ENCODE data around the gene SH3GL2.

The SH3GL2 gene

DNA sequence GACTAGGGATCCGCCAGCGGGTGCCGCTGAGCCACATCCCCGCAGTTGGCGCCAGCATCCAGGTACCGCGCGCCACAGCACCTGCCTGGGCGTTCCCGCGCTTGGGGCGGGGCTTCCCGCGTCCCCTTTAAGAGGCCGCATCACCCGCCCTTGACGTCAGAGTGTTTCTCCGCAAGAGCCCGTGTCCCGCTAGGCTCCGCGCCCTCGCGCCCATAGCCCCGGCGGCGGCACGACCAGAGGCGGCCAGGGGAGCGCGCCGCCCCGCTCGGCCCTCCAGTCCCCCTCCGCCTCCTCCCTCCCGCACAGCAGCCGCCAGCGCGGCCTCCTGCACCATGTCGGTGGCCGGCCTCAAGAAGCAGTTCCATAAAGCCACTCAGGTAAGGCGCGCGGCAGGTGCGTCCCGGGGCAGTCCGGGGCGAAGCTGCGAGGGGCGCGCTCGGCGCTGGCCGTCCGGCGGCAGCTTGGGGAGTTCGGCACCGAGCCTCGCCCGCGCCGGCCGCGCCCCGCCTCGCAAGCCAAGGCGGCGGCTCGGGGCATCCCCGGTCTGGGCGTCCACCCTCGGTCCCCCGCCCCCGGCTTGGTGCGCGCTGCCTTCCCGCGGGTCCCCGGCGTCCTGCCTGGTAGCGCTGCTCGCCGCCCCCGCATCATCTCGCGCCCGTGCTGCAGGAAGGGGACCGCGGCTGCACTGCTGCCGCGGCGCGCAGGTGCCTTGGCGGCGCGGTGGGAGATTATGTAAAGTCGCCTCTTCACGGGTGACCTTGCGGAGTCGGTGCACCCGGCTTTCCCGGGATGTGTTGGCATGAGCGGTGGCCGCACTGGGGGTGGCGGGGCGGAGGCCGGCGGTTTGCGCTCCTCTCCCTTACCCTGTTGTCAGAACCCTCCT, at the start of gene SH3GL2:
TSS of gene SH3GL2 (plus strand) at position 156 of the 883 bp plus-strand sequence.
- no peak for DNase-seq (ENCODE audit: low read depth in 2 of 2)

DNA sequence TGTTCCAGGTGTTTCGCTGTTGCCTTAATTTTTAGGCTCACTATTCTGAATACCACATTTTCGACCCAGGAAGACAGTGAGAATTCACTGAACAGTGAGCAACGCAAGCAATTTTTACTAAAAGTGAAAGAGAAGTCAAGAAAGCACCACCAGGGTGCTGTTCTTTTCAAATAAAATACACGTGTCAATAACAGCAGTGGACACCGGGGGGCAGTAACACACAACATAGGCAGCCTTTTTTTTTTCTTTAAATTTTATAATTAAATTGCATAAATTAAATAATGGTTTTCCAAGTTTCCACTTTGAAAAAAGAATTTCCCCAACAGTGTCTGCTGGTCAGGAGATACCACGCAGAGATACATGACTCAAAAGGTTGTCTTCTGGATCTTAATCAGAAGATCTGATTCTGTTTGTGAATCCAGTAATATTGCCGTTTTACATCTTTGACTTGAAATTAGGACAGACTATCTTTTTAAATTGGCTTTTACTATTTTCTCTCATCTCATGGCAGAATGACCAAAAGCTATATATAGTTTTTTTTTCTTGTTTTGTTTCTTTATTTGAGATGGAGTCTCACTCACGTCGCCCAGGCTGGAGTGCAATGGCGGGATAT, 47.1 kb upstream of the SH3GL2 start:
- peak; percentile 3 to 9 for DNase-seq (ENCODE audit: low read depth in 2 of 2)

DNA sequence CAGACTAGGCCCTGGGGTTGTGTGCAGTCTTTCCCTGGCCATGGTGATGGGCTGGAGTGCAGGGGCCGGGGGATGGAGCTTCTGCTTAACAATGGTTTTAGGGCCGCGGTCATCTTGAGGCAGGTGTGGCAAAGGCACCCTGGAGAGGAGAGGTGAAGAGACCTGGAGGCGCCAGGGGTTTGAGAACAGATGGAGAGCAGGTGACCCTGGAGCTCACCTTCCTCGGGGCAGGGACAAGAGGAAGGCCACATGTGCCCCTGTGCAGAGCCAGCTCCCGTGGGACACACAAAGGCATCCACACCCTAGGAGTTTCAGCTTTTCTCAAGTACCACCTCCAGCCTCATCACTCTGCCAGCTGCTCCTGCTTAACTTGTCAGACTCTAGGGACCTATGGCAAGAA, 46.4 kb upstream of the SH3GL2 start:
- no peak for DNase-seq (ENCODE audit: low read depth in 2 of 2)

DNA sequence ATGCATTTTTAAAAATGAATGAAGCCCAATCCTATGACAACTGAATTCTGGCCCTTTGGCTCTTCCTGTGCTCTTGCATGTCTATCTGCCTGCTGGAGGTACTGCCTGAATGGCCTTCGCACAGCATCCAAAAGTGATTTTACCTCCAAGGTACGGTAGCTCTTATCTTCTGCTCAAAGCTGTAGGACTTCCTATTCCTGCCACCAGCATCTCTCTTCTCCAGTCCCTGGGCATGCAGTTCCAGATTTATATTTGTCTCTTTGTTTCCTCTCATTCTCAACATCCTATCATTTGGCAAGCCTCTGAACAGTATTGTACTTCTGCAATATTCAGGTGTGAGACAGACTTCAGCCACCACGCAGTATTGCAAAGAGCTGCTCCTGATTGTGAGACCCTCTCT, 43.7 kb upstream of the SH3GL2 start:
- DNase-seq (ENCODE audit: low read depth in 2 of 2): no peak

DNA sequence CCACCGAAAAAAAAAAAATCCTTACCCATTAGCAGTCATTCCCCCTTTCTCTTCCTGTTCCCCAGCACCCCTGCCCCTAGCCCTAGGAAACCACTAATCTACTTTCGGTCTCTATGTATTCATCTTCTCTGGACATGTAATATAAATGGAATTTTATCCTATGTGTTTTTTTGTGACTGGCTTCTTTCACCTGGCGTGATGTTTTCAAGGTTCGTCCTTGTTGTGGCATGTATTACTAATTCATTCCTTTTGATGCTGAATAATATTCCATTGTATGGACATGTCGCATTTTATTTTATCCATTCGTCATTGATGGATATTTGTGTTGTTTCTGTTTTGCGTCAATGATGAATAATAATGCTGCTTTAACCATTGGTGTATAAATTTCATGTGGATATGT, 42.8 kb upstream of the SH3GL2 start:
- no peak for DNase-seq (ENCODE audit: low read depth in 2 of 2)

DNA sequence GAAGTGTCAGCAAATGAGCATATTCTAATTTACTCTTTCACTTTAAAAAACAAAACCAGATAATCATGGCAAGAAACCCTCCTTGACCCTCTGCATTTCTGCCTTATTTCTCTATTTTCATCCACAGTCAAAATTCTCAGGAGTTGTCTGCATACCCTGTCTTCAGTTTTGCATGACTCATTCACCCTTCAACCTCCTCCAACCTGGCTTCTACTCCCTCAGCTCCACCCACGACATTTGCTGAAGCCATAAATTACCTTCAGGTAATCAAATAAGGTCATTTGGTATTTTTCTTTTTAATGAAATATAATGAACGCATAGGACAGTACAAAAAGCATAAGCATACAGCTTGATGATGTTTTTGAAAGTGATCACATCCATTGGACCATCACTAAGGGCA, 27.8 kb upstream of the SH3GL2 start:
- DNase-seq (ENCODE audit: low read depth in 2 of 2): no peak

DNA sequence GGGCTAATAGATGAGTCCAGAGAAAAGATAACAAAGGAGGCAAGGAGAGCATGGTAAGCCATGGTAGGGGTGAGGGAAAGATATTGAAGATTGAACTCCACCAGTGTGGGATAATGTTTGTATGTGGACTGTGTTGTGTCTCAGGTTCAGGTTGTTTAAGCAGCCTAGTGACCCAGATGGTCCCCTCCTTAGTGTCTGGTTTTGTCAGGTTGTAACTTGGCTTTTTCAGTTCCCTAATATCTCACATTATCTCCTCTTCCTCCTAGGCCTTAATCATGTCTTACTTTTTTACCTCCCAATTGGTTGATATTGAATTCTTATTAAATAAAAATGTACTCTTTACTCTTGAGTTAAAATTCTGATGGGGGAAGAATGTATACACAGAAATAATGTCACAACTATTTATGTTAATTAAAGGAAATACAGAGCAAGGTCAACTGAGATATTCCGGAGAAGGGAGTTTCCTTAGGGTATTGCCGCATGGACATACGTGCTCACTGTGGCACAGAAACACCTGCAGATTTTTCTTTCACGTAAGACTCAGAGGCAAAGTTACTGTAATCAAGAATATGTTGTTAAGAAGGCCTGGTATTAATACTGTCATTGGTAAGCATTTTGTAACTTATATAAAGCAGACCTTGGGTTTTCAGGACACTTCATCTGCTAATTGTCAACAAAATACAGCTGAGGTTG, 23.4 kb upstream of the SH3GL2 start:
- no peak for DNase-seq (ENCODE audit: low read depth in 2 of 2)

DNA sequence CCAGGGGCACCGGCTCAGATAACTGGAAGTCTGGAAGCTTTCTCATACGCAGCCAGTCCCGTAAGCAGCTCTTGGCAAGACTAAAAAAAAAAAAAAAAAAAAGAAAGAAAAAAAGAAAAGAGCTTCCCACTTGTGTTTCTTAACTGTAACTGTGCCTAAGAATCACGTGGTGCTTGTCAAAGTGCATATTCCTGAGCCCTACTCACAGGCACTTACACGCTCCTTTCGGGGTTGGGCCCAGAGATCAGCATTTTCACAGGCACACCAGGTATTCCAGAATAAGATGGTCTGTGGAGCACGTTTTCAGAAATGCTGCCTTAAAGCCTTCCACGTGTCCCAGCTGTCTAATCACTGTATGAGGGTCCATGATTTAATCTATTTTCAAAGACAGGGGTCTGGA, 22.6 kb upstream of the SH3GL2 start:
- DNase-seq (ENCODE audit: low read depth in 2 of 2): no peak

DNA sequence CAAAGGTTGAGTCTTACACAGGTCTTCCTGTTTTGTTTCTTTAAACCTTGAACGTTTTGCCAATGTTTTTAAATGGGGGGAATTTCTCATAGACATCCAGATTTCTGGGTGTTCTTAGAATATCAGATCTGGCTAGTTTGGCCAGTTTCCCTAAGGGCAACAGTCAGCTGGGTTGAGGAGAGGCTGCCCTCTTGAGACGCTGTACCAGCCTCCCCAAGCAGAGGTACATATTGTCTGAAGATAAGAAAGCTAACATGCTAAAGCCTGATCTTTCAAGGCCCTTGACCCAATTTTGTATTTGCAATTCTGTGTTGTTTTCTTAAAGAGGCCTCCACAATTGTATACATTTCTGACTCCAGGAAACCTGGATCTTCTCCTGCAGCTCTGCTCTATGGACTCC, 21.9 kb upstream of the SH3GL2 start:
- no peak for DNase-seq (ENCODE audit: low read depth in 2 of 2)

DNA sequence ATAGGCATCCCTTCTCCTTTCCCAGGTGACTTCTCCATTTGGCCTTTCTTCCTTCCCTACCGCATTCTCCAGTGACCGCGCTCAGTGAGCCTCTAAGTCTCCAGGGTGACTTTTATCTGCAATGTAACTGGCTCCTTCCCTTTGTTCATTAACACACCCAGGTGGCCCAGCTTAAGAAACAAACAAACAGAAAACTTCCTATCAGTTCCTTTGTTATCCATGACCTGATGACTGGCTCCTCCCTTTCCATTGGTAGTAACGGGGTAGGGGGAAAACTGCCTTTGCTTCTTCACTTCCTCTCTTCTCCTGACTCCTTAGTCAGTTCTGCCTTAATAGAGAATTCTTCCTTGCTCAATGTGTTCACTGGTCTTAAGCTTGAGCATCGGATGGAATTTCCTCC, 7.0 kb upstream of the SH3GL2 start:
- DNase-seq (ENCODE audit: low read depth in 2 of 2): no peak

DNA sequence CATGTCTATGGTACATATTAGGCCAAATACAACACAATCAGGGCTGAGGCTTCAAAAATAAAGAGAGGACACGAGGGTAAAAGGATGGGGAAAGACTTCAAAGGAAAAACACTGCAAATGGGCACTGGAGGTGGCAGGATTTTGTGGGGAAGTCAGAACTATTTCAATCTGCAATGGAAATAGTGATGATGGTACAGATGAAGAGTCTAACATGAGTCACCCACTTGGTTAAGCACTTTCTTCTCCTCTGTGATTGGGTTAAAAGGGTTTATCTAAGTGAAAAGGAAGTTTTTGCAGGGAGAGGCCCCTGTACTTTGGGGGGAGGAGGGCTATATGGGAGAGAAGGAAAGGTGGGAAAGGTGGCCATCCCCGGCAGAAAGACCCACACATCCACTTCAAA, 4.5 kb upstream of the SH3GL2 start:
- DNase-seq (ENCODE audit: low read depth in 2 of 2): no peak

DNA sequence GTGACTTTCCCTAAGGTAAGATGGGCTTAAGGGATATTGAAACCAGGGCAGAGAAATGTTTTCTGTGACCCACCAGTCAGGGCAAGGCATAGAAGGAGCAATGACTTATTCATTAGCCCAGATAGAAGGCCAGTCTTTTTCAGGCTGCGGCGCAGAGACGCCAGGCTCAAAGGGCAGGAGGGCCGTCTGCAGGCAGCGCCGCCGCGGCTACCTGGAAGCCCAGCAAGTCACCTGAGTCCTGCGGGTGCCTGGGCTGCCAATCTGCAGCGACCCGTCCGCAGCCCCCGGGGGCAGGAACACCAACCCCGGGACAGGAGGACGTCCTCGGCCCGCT, 322 bp upstream of the SH3GL2 start:
- DNase-seq (ENCODE audit: low read depth in 2 of 2): no peak

DNA sequence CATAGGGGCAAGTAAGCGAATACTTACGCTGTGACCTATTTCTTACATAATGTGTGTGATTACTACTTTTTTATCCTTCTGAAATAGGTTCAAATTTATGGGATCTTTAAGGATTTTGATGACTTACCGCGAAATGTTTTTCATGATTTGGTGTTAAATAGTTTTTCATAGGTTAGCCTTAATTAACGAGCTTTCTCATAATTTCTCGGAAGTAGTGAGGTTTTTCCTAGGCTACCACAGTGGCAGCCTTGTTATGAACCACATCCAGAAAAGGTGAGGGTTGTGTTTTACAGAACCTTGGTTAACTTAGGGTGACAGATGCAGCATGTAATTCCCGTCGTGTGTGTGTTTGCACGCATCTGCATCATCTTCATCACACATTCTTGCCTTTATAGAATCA, 1.3 kb downstream of the SH3GL2 start:
- DNase-seq (ENCODE audit: low read depth in 2 of 2): no peak

DNA sequence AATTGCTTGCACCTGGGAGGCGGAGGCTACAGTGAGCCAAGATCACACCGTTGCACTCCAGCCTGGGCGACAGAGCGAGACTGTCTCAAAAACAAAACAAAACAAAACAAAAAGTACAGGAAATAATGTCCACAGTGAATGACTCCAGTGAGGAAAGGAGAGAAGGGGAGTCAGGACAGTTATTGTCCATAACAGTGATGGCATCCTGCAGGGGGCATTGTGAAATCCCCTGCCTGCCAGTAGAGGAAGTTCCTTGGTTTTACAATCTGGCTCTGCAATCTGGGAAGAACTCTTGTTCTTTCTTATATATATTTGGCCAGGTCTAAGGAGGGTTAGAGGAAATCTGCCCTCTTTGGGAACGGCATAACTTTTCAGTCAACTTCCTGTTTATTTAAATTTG, 8.2 kb downstream of the SH3GL2 start:
- DNase-seq (ENCODE audit: low read depth in 2 of 2): no peak

DNA sequence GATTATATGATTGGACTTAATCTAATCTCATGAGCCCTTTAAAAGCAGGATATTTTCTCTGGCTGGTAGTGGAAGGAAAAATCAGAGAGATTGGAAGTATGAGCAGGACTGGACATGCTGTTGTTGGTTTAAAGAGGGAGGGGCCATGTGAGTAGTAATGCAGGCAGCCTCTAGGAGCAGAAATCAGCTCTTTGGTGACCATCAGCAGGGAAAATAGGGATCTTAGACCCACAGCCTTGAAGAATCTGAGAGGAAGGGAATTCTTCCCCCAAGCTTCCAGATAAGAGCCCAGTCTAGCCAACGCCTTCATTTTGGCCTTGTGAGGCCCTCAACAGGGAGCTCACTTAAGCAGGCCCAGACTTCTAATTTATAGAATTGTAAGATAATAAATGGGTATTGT, 9.5 kb downstream of the SH3GL2 start:
- DNase-seq (ENCODE audit: low read depth in 2 of 2): no peak

DNA sequence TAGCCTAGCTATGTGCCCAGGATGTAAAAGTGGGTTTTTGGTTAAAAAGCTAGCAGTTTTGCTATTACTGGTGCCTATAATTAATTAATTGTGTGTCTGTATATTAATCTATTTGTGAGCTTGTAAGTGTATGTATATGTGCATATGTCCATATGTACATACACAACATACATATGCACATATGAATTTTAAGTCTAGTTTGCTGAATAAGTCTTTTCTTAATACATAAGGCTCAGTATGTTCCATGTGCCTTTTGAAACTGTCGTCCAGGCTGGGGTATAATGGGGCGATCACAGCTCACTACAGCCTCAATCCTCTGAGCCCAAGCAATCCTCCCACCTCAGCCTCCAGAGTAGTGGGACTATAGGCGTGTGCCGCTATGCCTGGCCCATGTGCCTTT, 10.1 kb downstream of the SH3GL2 start:
- no peak for DNase-seq (ENCODE audit: low read depth in 2 of 2)

DNA sequence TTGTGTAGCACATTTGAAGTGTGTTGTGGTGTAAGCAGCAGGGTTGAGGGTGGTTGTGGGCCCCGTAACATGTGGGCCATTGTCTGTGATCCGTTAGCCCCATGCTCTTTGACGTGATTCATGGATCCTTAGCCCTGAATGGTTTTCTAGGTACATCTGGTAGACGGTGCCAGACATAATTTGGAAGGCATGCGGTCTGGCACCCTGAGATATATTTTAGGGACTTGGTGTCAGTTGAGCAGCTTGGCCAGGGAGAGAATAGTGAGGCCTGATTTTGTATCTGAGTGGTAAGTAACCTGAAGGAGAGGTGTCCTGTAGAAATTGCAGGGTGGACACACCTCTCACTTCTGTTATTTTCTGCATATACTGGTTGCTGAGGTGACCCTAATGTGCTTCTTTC, 10.9 kb downstream of the SH3GL2 start:
- DNase-seq (ENCODE audit: low read depth in 2 of 2): no peak

DNA sequence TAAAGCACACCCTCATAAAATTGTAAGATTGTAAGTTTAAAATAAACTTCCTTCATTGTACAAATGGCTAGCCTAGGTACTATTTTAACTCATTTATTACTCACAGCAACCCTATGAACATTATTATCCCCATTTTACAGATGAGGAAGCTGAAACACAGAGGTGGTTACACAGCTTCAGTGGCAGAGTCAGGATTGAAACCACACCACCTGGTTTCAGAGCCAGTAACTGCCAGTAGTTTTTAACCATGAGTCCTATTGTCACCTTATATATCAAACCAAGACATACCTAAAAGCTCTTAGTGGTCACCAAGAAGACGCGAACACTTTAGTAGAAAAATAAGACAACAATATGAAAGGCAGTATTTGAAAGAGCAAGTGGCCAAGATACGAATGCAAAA, 16.1 kb downstream of the SH3GL2 start:
- DNase-seq (ENCODE audit: low read depth in 2 of 2): no peak

DNA sequence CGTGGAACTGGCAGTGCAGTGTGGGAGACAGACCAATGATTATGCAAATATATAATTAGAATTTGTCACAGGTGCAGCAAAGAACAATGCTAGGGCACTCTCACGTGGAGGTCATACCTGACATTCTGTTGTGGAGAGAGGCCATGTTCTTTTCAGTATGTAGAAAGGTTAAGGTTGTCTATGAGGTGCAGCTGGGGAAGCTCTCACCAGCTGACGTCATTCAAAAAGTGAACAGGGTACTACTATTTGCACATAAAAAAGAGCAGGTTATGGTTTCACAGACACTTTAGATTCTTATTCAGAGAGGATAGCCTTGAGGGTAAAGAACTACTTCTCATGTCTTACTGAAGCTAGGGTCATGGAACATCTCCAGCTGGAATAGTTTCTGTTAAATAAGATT, 19.1 kb downstream of the SH3GL2 start:
- no peak for DNase-seq (ENCODE audit: low read depth in 2 of 2)

DNA sequence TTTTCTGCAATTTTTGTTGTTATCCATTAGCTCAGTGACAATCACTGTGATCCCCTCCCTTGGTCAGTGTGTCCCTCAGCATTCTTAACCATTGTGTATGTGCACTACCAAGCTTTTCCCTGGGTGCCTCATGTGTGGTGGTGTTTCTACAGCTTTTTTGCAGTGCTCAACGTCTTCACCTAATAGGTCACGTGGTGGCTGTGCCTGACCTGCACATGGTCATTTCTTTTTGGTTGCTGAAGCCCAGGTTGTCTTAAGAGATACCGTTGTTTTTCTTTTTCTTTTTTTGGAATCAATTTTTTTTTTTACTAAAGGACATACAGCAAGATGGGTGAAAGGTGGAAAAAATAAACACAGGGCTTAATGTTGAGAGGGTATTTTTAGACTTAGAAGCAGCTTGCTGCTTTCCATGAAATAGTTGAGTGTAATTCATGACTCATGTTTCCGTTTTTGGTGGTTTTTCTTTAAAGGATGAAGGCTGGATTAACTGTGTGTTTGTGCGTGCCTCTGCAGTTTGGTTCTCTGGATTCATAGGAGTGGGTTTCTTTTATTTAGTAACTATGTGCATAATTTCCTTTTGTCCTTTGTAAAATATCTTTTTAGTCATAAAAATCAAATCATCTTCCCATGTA, 22.2 kb downstream of the SH3GL2 start:
- DNase-seq (ENCODE audit: low read depth in 2 of 2): no peak

DNA sequence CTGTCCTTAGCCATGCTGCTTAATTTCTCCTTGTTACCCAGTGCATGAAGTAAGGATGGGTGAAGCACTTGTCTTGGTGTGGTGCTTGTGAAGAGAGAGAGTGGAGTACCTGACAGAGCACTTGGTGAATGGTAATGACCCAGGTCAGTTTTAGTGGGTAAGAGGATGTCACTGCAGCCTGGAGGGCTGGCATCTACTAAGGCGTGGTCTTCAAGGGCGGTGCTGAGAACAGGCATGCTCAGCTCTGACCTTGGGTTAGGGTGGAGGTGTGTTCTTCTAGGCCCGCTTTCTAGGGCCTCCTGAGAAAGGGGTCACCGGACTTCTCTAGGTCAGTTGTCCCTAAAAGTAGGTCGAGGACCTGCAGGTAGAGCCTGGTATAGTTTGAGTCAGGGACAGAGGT, 25.7 kb downstream of the SH3GL2 start:
- DNase-seq (ENCODE audit: low read depth in 2 of 2): no peak

DNA sequence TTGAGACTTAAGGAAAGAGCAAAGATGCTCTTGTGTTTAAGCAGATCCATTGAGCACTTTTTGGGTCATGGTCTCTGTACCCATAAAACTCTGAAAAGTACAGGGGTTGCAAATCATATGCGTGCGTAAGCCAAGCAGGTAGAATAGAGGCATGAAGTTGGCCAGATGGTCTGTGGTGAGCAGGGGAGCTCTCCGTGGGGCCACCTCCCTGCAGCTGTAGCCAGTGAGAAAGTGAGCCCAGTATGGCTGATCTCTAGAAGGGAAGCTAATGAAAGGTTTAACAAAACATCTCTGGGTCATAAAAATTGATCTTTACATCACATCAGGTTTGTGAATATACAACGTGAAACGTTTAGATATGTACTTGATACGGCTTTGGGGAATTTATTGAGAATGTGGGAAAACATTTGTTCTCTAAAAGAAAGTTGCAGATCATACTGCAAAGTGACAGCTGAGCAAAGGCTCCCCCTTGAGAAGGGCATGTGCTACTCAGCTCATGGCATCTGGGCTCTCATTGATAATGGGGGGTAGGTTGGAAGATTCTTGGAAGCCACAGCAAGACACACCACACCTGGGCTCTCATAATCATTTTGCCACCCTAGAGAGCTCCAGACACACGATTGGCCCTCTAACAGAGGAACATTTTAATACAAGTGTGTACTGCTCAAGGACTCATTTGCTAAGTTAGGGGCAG, 30.6 kb downstream of the SH3GL2 start:
- no peak for DNase-seq (ENCODE audit: low read depth in 2 of 2)
